Right cardiac atrium (tissue), 5 donors: ENCODE data around the gene ZW10. TPM values are rescaled to one million over a fixed set of nuclear protein-coding genes. Genes with fewer than 3 reads are reported as not detected.
A peak's percentile ranks its signal among the peaks of the same experiment; 100 is the strongest.

Experiments
- ATAC-seq, 2 donors: fragments of 200-7000 bp; cut with Tn5 transposase; one replicate each; pipeline versions ENCODE4 v1.8.0 to v1.9.1; 2020; ENCODE audit warnings: moderate library complexity in 2 of 2, mild to moderate bottlenecking in 1 of 2
- DNase-seq, 3 donors: peaks; one replicate each; pipeline ENCODE4 v3.0.0-alpha.2; 2020
- H3K27ac ChIP-seq: one replicate; pipeline ENCODE4 v1.5.1; 2013; ENCODE audit warnings: mild to moderate bottlenecking, low read length, control low read depth, moderate library complexity
- H3K27me3 ChIP-seq: one replicate; pipeline ENCODE4 v1.6.1; 2013; ENCODE audit not compliant: control insufficient read depth, insufficient read depth
- H3K4me1 ChIP-seq: one replicate; pipeline ENCODE4 v1.6.1; 2013; ENCODE audit warnings: low read length; ENCODE audit not compliant: control insufficient read depth, insufficient read depth
- H3K4me3 ChIP-seq: one replicate; pipeline ENCODE4 v1.5.1; 2013; ENCODE audit warnings: low read length, control low read depth
- H3K9me3 ChIP-seq: one replicate; pipeline ENCODE4 v1.6.1; 2013; ENCODE audit warnings: low read length; ENCODE audit not compliant: control insufficient read depth
- WGBS: extraction: QIAGEN DNeasy Blood & Tissue Kit; methylation state at CpG from one replicate; pipeline ENCODE4 v1.1.7; 2013; 5-methylcytosine and 5-hydroxymethylcytosine counted together
- intact Hi-C, 4 donors: fragments of 100-400 bp; cut with DNase I; formaldehyde crosslinking; loops; one replicate each; pipeline versions ENCODE4 v1.11.0 to v1.14.0; 2022 to 2023
- polyA plus RNA-seq: library from polyadenylated mRNA; stranded (reverse); fragments of 200-250 nt; gene quantifications from one replicate; pipeline ENCODE4 v1.2.3, GENCODE V29; 2013
- total RNA-seq, 4 donors: library from RNA; stranded (reverse); fragmentation: NEBNext Ultra II Directional; extraction: Animal tissue kit (Norgen Biotek cat#: 25700); gene quantifications; one replicate each; pipeline ENCODE4 v1.2.1, GENCODE V29; 2021
- donor health status: healthy with polysubstance abuse.
- donor health status: DM: no; HTN: yes; CAD: no.
- donor health status: DM: no; HTN: no; CAD: no.
- donor health status: DM: no; HTN: yes; CAD: no; lungs with severe emphysema.
- donor health status: DM: yes; HTN: yes; CAD: no.

ZW10 gene
- total and polyA plus RNA-seq, 5 donors: 4.2 to 10.2 (median 9.4) TPM

- no peaks in the 10 kb centered on the region for H3K4me1 ChIP-seq
- intact Hi-C loops: no loop called here
- H3K27me3 ChIP-seq: no peaks in the 10 kb centered on the region
- no peak overlapping the region for H3K4me3 ChIP-seq
- 93% methylated on average over 3 of the region's 3 CpGs for WGBS
- ATAC-seq (no peak), DNase-seq (no peak)
- H3K9me3 ChIP-seq: no peaks in the 10 kb centered on the region
- no peak overlapping the region for H3K27ac ChIP-seq
Observed at GRCh38 chr11:113760241-113760640, 13.3 kb downstream of the ZW10 start.

- H3K4me3 ChIP-seq: no peak overlapping the region
- ATAC-seq (no peak), DNase-seq (no peak)
- H3K27me3 ChIP-seq: no peaks in the 10 kb centered on the region
- 98% methylated on average over 3 of the region's 3 CpGs for WGBS
- H3K4me1 ChIP-seq: no peaks in the 10 kb centered on the region
- intact Hi-C loops: no loop called here
- H3K9me3 ChIP-seq: no peaks in the 10 kb centered on the region
- no peak overlapping the region for H3K27ac ChIP-seq
Observed at GRCh38 chr11:113752932-113753331, 20.6 kb downstream of the ZW10 start.

GRCh38 chr11:113736323-113736722, 37.2 kb downstream of the ZW10 start:
- Histone ChIP-seq H3K27ac (no peak overlapping the region), H3K4me3 (no peak overlapping the region), H3K27me3 (no peaks in the 10 kb centered on the region), H3K9me3 (no peaks in the 10 kb centered on the region), H3K4me1 (no peaks in the 10 kb centered on the region)
- ATAC-seq (no peak), DNase-seq (no peak)
- 100% methylated on average over 1 of the region's 1 CpG for WGBS
- intact Hi-C loops: loop anchor here in 1 of 4 donors (5.0 kb wide), 1 partner anchor 429 kb away; no protein-coding TSS in a partner anchor

GRCh38 chr11:113732092-113732491, 41.4 kb downstream of the ZW10 start:
- Histone ChIP-seq H3K9me3 (no peaks in the 10 kb centered on the region), H3K27me3 (no peaks in the 10 kb centered on the region), H3K4me3 (no peak overlapping the region), H3K4me1 (no peaks in the 10 kb centered on the region), H3K27ac (no peak overlapping the region)
- no peak for ATAC-seq
- intact Hi-C loops: loop anchor here (5.0 kb wide), 2 partner anchors 195 to 425 kb away; no protein-coding TSS in a partner anchor
- 88% methylated on average over 5 of the region's 5 CpGs for WGBS
- DNase-seq: no peak

- no peak overlapping the region for H3K27ac ChIP-seq
- WGBS: 39% methylated on average over 4 of the region's 4 CpGs
- intact Hi-C loops: loop anchor here (5.0 kb wide), 2 partner anchors 194 to 424 kb away; no protein-coding TSS in a partner anchor
- ATAC-seq: peak; percentile 60 to 71
- no peaks in the 10 kb centered on the region for H3K9me3 ChIP-seq
- no peaks in the 10 kb centered on the region for H3K27me3 ChIP-seq
- no peak overlapping the region for H3K4me3 ChIP-seq
- H3K4me1 ChIP-seq: no peaks in the 10 kb centered on the region
- DNase-seq: no peak
Observed at GRCh38 chr11:113730887-113731726, 42.4 kb downstream of the ZW10 start.

GRCh38 chr11:113729456-113729855, 44.0 kb downstream of the ZW10 start:
- 78% methylated on average over 5 of the region's 5 CpGs for WGBS
- no peak for ATAC-seq
- H3K4me1 ChIP-seq: no peaks in the 10 kb centered on the region
- H3K4me3 ChIP-seq: no peak overlapping the region
- no peaks in the 10 kb centered on the region for H3K27me3 ChIP-seq
- intact Hi-C loops: loop anchor here in 1 of 4 donors (10.0 kb wide), 1 partner anchor 185 kb away; no protein-coding TSS in a partner anchor
- no peak overlapping the region for H3K27ac ChIP-seq
- H3K9me3 ChIP-seq: no peaks in the 10 kb centered on the region
- no peak for DNase-seq

GRCh38 chr11:113728814-113729213, 44.7 kb downstream of the ZW10 start:
- no peak for ATAC-seq
- no peak for DNase-seq
- H3K27ac ChIP-seq: no peak overlapping the region
- WGBS: 83% methylated on average over 3 of the region's 3 CpGs
- no peaks in the 10 kb centered on the region for H3K27me3 ChIP-seq
- H3K4me1 ChIP-seq: no peaks in the 10 kb centered on the region
- H3K9me3 ChIP-seq: no peaks in the 10 kb centered on the region
- H3K4me3 ChIP-seq: no peak overlapping the region
- intact Hi-C loops: loop anchor here in 1 of 4 donors (10.0 kb wide), 1 partner anchor 184 kb away; no protein-coding TSS in a partner anchor

- Histone ChIP-seq H3K9me3 (no peaks in the 10 kb centered on the region), H3K4me3 (no peak overlapping the region), H3K27ac (no peak overlapping the region), H3K27me3 (no peaks in the 10 kb centered on the region), H3K4me1 (no peaks in the 10 kb centered on the region)
- intact Hi-C loops: loop anchor here in 1 of 4 donors (10.0 kb wide), 1 partner anchor 181 kb away; no protein-coding TSS in a partner anchor
- DNase-seq (no peak), ATAC-seq (no peak)
- 92% methylated on average over 3 of the region's 3 CpGs for WGBS
Observed at GRCh38 chr11:113725913-113726312, 47.6 kb downstream of the ZW10 start.

GRCh38 chr11:113725407-113725806, 48.1 kb downstream of the ZW10 start:
- ATAC-seq: no peak
- Histone ChIP-seq H3K4me3 (no peak overlapping the region), H3K27ac (no peak overlapping the region), H3K9me3 (no peaks in the 10 kb centered on the region), H3K27me3 (no peaks in the 10 kb centered on the region), H3K4me1 (no peaks in the 10 kb centered on the region)
- no peak for DNase-seq
- intact Hi-C loops: loop anchor here in 1 of 4 donors (10.0 kb wide), 1 partner anchor 181 kb away; no protein-coding TSS in a partner anchor
- WGBS: 94% methylated on average over 5 of the region's 5 CpGs

GRCh38 chr11:113724778-113725177, 48.7 kb downstream of the ZW10 start:
- H3K27ac ChIP-seq: no peak overlapping the region
- H3K4me1 ChIP-seq: no peaks in the 10 kb centered on the region

GRCh38 chr11:113723787-113724186, 49.7 kb downstream of the ZW10 start:
- Histone ChIP-seq H3K27me3 (no peaks in the 10 kb centered on the region), H3K27ac (no peak overlapping the region), H3K4me1 (no peaks in the 10 kb centered on the region), H3K9me3 (no peaks in the 10 kb centered on the region), H3K4me3 (no peak overlapping the region)
- no peak for DNase-seq
- intact Hi-C loops: loop anchor here in 1 of 4 donors (10.0 kb wide), 1 partner anchor 179 kb away; no protein-coding TSS in a partner anchor
- 87% methylated on average over 4 of the region's 4 CpGs for WGBS
- no peak for ATAC-seq

More at GRCh38 chr11:113724778-113725177, 48.7 kb downstream of the ZW10 start:
- H3K27me3 ChIP-seq: no peaks in the 10 kb centered on the region
- no peak overlapping the region for H3K4me3 ChIP-seq
- intact Hi-C loops: loop anchor here in 1 of 4 donors (10.0 kb wide), 1 partner anchor 180 kb away; no protein-coding TSS in a partner anchor
- ATAC-seq: no peak
- H3K9me3 ChIP-seq: no peaks in the 10 kb centered on the region
- no peak for DNase-seq
- 84% methylated on average over 3 of the region's 3 CpGs for WGBS
